HEK293 (cell line): ENCODE results near the gene ST6GALNAC1.
A peak's percentile ranks its signal among the peaks of the same experiment; 100 is the strongest.

Experiments used
- FEZF1 ChIP-seq: fragments of 450-650 bp; formaldehyde crosslinking; IDR thresholded peaks from 2 replicates; pipeline ENCODE4 v1.5.1; 2016; ENCODE audit warnings: missing biosample characterization, missing genetic modification characterization
- GLIS1 ChIP-seq: fragments of 450-650 bp; formaldehyde crosslinking; IDR thresholded peaks from 2 replicates; pipeline ENCODE4 v1.5.1; 2016; ENCODE audit warnings: missing biosample characterization, missing genetic modification characterization
- KLF16 ChIP-seq: fragments of 450-650 bp; formaldehyde crosslinking; IDR thresholded peaks from 2 replicates; pipeline ENCODE4 v1.5.1; 2017; ENCODE audit warnings: missing biosample characterization, missing genetic modification characterization
- OSR2 ChIP-seq: fragments of 450-650 bp; formaldehyde crosslinking; IDR thresholded peaks from 2 replicates; pipeline ENCODE4 v1.5.1; 2016; ENCODE audit warnings: missing biosample characterization, missing genetic modification characterization
- RBAK ChIP-seq: fragments of 450-650 bp; formaldehyde crosslinking; IDR thresholded peaks from 2 replicates; pipeline ENCODE4 v1.5.1; 2016; ENCODE audit warnings: missing biosample characterization, missing genetic modification characterization
- SP3 ChIP-seq: fragments of 450-650 bp; formaldehyde crosslinking; IDR thresholded peaks from 2 replicates; pipeline ENCODE4 v1.5.1; 2016; ENCODE audit warnings: missing biosample characterization, missing genetic modification characterization
- WT1 ChIP-seq: fragments of 450-650 bp; formaldehyde crosslinking; IDR thresholded peaks from 2 replicates; pipeline ENCODE4 v1.5.1; 2016; ENCODE audit warnings: missing biosample characterization, missing genetic modification characterization
- ZBTB11 ChIP-seq: fragments of 450-650 bp; formaldehyde crosslinking; conservative IDR thresholded peaks from 2 replicates; pipeline ENCODE4 v1.5.1; 2016; ENCODE audit warnings: low read depth, missing biosample characterization, missing genetic modification characterization
- ZNF146 ChIP-seq: fragments of 450-650 bp; formaldehyde crosslinking; IDR thresholded peaks from 2 replicates; pipeline ENCODE4 v1.5.1; 2016; ENCODE audit warnings: missing biosample characterization, missing genetic modification characterization
- ZNF184 ChIP-seq: fragments of 450-650 bp; IDR thresholded peaks from 2 replicates; pipeline ENCODE4 v1.5.1; 2018; ENCODE audit warnings: missing biosample characterization, mild to moderate bottlenecking, missing genetic modification characterization
- ZNF221 ChIP-seq: fragments of 450-650 bp; formaldehyde crosslinking; IDR thresholded peaks from 2 replicates; pipeline ENCODE4 v1.5.1; 2017; ENCODE audit warnings: missing biosample characterization, missing genetic modification characterization, borderline replicate concordance
- ZNF394 ChIP-seq: fragments of 450-650 bp; formaldehyde crosslinking; IDR thresholded peaks from 2 replicates; pipeline ENCODE4 v1.5.1; 2016; ENCODE audit warnings: missing biosample characterization, missing genetic modification characterization, mild to moderate bottlenecking, moderate library complexity, borderline replicate concordance
- ZNF398 ChIP-seq: fragments of 450-650 bp; formaldehyde crosslinking; IDR thresholded peaks from 2 replicates; pipeline ENCODE4 v1.5.1; 2017; ENCODE audit warnings: missing biosample characterization, missing genetic modification characterization
- ZNF561 ChIP-seq: fragments of 450-650 bp; IDR thresholded peaks from 2 replicates; pipeline ENCODE4 v1.5.1; 2018; ENCODE audit warnings: missing biosample characterization, missing genetic modification characterization, borderline replicate concordance
- ZNF610 ChIP-seq: fragments of 450-650 bp; formaldehyde crosslinking; IDR thresholded peaks from 2 replicates; pipeline ENCODE4 v1.5.1; 2016; ENCODE audit warnings: missing biosample characterization, missing genetic modification characterization, borderline replicate concordance
- ZNF664 ChIP-seq: fragments of 450-650 bp; formaldehyde crosslinking; IDR thresholded peaks from 2 replicates; pipeline ENCODE4 v1.5.1; 2016; ENCODE audit warnings: missing biosample characterization, missing genetic modification characterization
- ZNF677 ChIP-seq: fragments of 450-650 bp; IDR thresholded peaks from 2 replicates; pipeline ENCODE4 v1.5.0; 2018; ENCODE audit warnings: missing biosample characterization, mild to moderate bottlenecking, missing genetic modification characterization, moderate library complexity
- ZNF76 ChIP-seq: fragments of 450-650 bp; formaldehyde crosslinking; IDR thresholded peaks from 2 replicates; pipeline ENCODE4; 2016; ENCODE audit warnings: low read depth, missing biosample characterization, missing genetic modification characterization, borderline replicate concordance
- ZNF843 ChIP-seq: fragments of 450-650 bp; formaldehyde crosslinking; IDR thresholded peaks from 2 replicates; pipeline ENCODE4 v1.5.1; 2016; ENCODE audit warnings: missing biosample characterization, missing genetic modification characterization
- ZSCAN30 ChIP-seq: fragments of 450-650 bp; IDR thresholded peaks from 2 replicates; pipeline ENCODE4 v1.5.1; 2018; ENCODE audit warnings: missing biosample characterization, mild to moderate bottlenecking, missing genetic modification characterization, moderate library complexity
- TF ChIP-seq, protein P1 (sequence below): fragments of 450-650 bp; formaldehyde crosslinking; IDR thresholded peaks from 2 replicates; pipeline ENCODE4 v1.5.1; 2016; ENCODE audit warnings: missing biosample characterization, missing genetic modification characterization
- TF ChIP-seq, protein P2 (sequence below): fragments of 450-650 bp; formaldehyde crosslinking; IDR thresholded peaks from 2 replicates; pipeline ENCODE4 v1.5.1; 2017; ENCODE audit warnings: missing biosample characterization, missing genetic modification characterization
- TF ChIP-seq, protein P3 (sequence below): fragments of 450-650 bp; formaldehyde crosslinking; conservative IDR thresholded peaks from 2 replicates; pipeline ENCODE4 v1.5.1; 2016; ENCODE audit warnings: low read depth, missing biosample characterization, missing genetic modification characterization

The ST6GALNAC1 gene

GRCh38 chr17:76670020-76670717 is 26.6 kb upstream of the ST6GALNAC1 start (continued):
- TF ChIP-seq GLIS1 (tag by site-specific recombination) (no peak), ZBTB11 (tag by site-specific recombination) (0 out of 2 replicates have a peak, but pooled peaks have one; percentile 10), OSR2 (tag by site-specific recombination) (peak; percentile 44), ZNF76 (tag by site-specific recombination) (0 out of 2 replicates have a peak, but pooled peaks have one; percentile 20), WT1 (tag by site-specific recombination) (no peak), SP3 (no peak), ZNF394 (0 out of 2 replicates have a peak, but pooled peaks have one; percentile 19), ZNF221 (tag by site-specific recombination) (no peak), KLF16 (no peak), RBAK (tag by site-specific recombination) (no peak), ZNF561 (tag by site-specific recombination) (peak; percentile 74), ZNF184 (tag by site-specific recombination) (peak; percentile 99), ZSCAN30 (tag by site-specific recombination) (peak; percentile 46; the same call in 1 of the 2 replicates), ZNF677 (no peak), ZNF146 (0 out of 2 replicates have a peak, but pooled peaks have one; percentile 2), ZNF843 (tag by site-specific recombination) (peak; percentile 84), ZNF664 (tag by site-specific recombination) (peak; percentile 13; the same call in 1 of the 2 replicates), FEZF1 (tag by site-specific recombination) (peak; percentile 91), ZNF398 (tag by site-specific recombination) (peak; percentile 39), ZNF610 (no peak)
- TF ChIP-seq, protein P1, sequence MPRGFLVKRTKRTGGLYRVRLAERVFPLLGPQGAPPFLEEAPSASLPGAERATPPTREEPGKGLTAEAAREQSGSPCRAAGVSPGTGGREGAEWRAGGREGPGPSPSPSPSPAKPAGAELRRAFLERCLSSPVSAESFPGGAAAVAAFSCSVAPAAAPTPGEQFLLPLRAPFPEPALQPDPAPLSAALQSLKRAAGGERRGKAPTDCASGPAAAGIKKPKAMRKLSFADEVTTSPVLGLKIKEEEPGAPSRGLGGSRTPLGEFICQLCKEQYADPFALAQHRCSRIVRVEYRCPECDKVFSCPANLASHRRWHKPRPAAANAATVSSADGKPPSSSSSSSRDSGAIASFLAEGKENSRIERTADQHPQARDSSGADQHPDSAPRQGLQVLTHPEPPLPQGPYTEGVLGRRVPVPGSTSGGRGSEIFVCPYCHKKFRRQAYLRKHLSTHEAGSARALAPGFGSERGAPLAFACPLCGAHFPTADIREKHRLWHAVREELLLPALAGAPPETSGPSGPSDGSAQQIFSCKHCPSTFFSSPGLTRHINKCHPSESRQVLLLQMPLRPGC (tag by site-specific recombination) = peak; percentile 76
- TF ChIP-seq, protein P2, sequence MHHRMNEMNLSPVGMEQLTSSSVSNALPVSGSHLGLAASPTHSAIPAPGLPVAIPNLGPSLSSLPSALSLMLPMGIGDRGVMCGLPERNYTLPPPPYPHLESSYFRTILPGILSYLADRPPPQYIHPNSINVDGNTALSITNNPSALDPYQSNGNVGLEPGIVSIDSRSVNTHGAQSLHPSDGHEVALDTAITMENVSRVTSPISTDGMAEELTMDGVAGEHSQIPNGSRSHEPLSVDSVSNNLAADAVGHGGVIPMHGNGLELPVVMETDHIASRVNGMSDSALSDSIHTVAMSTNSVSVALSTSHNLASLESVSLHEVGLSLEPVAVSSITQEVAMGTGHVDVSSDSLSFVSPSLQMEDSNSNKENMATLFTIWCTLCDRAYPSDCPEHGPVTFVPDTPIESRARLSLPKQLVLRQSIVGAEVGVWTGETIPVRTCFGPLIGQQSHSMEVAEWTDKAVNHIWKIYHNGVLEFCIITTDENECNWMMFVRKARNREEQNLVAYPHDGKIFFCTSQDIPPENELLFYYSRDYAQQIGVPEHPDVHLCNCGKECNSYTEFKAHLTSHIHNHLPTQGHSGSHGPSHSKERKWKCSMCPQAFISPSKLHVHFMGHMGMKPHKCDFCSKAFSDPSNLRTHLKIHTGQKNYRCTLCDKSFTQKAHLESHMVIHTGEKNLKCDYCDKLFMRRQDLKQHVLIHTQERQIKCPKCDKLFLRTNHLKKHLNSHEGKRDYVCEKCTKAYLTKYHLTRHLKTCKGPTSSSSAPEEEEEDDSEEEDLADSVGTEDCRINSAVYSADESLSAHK (tag by site-specific recombination) = peak; percentile 63; the same call in 1 of the 2 replicates
- TF ChIP-seq, protein P3, sequence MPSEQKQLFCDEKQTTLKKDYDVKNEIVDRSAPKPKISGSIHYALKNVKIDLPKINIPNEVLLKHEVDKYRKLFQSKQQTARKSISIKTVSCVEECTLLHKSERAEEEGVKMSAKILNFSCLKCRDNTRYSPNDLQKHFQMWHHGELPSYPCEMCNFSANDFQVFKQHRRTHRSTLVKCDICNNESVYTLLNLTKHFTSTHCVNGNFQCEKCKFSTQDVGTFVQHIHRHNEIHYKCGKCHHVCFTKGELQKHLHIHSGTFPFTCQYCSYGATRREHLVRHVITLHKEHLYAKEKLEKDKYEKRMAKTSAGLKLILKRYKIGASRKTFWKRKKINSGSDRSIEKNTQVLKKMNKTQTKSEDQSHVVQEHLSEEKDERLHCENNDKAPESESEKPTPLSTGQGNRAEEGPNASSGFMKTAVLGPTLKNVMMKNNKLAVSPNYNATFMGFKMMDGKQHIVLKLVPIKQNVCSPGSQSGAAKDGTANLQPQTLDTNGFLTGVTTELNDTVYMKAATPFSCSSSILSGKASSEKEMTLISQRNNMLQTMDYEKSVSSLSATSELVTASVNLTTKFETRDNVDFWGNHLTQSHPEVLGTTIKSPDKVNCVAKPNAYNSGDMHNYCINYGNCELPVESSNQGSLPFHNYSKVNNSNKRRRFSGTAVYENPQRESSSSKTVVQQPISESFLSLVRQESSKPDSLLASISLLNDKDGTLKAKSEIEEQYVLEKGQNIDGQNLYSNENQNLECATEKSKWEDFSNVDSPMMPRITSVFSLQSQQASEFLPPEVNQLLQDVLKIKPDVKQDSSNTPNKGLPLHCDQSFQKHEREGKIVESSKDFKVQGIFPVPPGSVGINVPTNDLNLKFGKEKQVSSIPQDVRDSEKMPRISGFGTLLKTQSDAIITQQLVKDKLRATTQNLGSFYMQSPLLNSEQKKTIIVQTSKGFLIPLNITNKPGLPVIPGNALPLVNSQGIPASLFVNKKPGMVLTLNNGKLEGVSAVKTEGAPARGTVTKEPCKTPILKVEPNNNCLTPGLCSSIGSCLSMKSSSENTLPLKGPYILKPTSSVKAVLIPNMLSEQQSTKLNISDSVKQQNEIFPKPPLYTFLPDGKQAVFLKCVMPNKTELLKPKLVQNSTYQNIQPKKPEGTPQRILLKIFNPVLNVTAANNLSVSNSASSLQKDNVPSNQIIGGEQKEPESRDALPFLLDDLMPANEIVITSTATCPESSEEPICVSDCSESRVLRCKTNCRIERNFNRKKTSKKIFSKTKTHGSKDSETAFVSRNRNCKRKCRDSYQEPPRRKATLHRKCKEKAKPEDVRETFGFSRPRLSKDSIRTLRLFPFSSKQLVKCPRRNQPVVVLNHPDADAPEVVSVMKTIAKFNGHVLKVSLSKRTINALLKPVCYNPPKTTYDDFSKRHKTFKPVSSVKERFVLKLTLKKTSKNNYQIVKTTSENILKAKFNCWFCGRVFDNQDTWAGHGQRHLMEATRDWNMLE (tag by site-specific recombination) = no peak
